HG03565 (cell line): ENCODE data around the gene C9orf72.
"Not testable (repeated sequence)": the region's sequence is repeated elsewhere in the genome, so short reads cannot be mapped to it uniquely, and the experiment has no call there.

ENCODE experiments used
- ATAC-seq: cut with Tn5 transposase; IDR thresholded peaks from one replicate; pipeline ENCODE4 v1.9.1; 2021; ENCODE audit warnings: mild to moderate bottlenecking, moderate library complexity; ENCODE audit not compliant: unreplicated experiment

The C9orf72 gene

GRCh38 chr9:27572918-27573633 lies at the start of gene C9orf72:
Gene C9orf72, minus strand, starts transcription at chr9:27573481. Its CDS starts 6,361 bp downstream, at chr9:27567120.
- ATAC-seq = peak; percentile 30

- ATAC-seq = no peak
Observed at GRCh38 chr9:27622693-27623340, 49.5 kb upstream of the C9orf72 start.

GRCh38 chr9:27619743-27620142 lies 46.5 kb upstream of the C9orf72 start:
- no peak for ATAC-seq

- ATAC-seq = no peak
Observed at GRCh38 chr9:27618066-27618465, 44.8 kb upstream of the C9orf72 start.

GRCh38 chr9:27614551-27614950 lies 41.3 kb upstream of the C9orf72 start:
- no peak for ATAC-seq

GRCh38 chr9:27612036-27612435 lies 38.8 kb upstream of the C9orf72 start:
- ATAC-seq = not testable (repeated sequence)

- no peak for ATAC-seq
Observed at GRCh38 chr9:27610622-27611021, 37.3 kb upstream of the C9orf72 start.

- no peak for ATAC-seq
Observed at GRCh38 chr9:27602954-27603353, 29.7 kb upstream of the C9orf72 start.

- no peak for ATAC-seq
Observed at GRCh38 chr9:27602142-27602861, 29.0 kb upstream of the C9orf72 start.

- ATAC-seq = no peak
Observed at GRCh38 chr9:27601396-27601795, 28.1 kb upstream of the C9orf72 start.

- ATAC-seq = no peak
Observed at GRCh38 chr9:27600256-27600655, 27.0 kb upstream of the C9orf72 start.

- no peak for ATAC-seq
Observed at GRCh38 chr9:27599870-27600238, 26.6 kb upstream of the C9orf72 start.

GRCh38 chr9:27599102-27599869 lies 26.0 kb upstream of the C9orf72 start:
- no peak for ATAC-seq

- ATAC-seq = no peak
Observed at GRCh38 chr9:27595733-27596132, 22.5 kb upstream of the C9orf72 start.

- no peak for ATAC-seq
Observed at GRCh38 chr9:27591672-27592071, 18.4 kb upstream of the C9orf72 start.

- no peak for ATAC-seq
Observed at GRCh38 chr9:27591093-27591492, 17.8 kb upstream of the C9orf72 start.

- no peak for ATAC-seq
Observed at GRCh38 chr9:27590651-27591050, 17.4 kb upstream of the C9orf72 start.

- ATAC-seq = no peak
Observed at GRCh38 chr9:27589462-27589861, 16.2 kb upstream of the C9orf72 start.

- ATAC-seq = no peak
Observed at GRCh38 chr9:27586304-27586703, 13.0 kb upstream of the C9orf72 start.

GRCh38 chr9:27584931-27585330 lies 11.7 kb upstream of the C9orf72 start:
- ATAC-seq = no peak

GRCh38 chr9:27582794-27583193 lies 9.5 kb upstream of the C9orf72 start:
- no peak for ATAC-seq
